ENCODE data around the gene KCNK15. TPM values are rescaled to one million over a fixed set of nuclear protein-coding genes. Genes with fewer than 3 reads are reported as not detected.

KCNK15 gene
- total and polyA plus RNA-seq, 10 of the 15 experiments (the other 5 are each of a cell fraction or from before 2014, with no cell fraction given), result not detected

DNA sequence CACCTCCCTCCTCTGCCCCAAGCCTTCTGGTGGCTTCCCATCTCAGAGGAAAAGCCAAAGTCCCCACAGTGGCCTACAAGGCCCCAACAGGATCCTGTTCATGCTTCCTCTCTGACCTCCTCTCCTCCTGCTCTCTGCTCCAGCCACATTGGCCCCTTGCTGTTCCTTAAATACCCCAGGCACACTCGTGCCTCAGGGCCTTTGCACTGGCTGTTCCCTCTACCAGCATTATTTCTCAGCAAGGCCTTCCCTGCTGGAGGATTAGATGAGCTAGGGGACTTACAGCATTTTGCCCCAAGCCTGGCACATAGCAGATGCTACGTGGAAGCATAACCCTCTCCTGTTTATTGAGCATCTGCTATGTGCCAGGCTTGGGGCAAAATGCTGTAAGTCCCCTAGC, 22.7 kb upstream of the KCNK15 start:
- intact Hi-C loops (cut with micrococcal nuclease; ENCODE audit: unreplicated experiment), result no loop called here
- TF ChIP-seq FOS (IDR thresholded peaks at IDR 0.05; ENCODE audit: borderline replicate concordance, extremely low read depth, insufficient read length), result no peak

DNA sequence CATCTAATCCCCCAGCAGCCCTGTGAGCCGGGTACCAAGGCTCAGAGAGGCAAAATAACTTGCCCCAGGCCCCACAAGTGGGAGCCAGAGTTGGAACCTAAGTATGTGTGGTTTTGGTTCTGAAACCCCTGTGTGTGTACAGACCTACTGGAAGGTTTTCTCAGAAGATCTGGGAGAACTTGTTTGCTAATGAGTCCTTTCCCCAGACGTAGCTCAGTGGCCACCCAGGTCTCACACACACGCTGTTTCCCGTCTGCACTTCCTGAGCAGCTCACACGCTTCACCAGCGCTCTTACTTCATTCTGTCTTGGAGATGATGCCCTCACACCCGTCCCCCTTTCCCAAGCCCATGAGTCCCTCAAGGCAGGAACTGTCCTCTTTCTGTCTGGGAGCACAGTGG, 22.3 kb upstream of the KCNK15 start:
- ChIA-PET CTCF (interaction anchor here (0.9 to 1.7 kb wide), 3 partner anchors 38 to 144 kb away, joined by 3 to 4 read pairs (median 3); no protein-coding TSS in a partner anchor), POLR2A (interaction anchor here (0.5 kb wide), 1 partner anchor 395 kb away, joined by 4 read pairs; no protein-coding TSS in a partner anchor), SMC1A (ENCODE audit: uncharacterized antibody, unreplicated experiment) (interaction anchor here (1.3 kb wide), 1 partner anchor 10 kb away, joined by 3 read pairs; no protein-coding TSS in a partner anchor), RAD21 (ENCODE audit: unreplicated experiment) (no interaction called here)
- DNase-seq (ENCODE audit: low read depth, low spot score) (no peak), FAIRE-seq (no peak), ATAC-seq (no peak)
- Histone ChIP-seq H3K4me2 (ENCODE audit: control insufficient read depth, insufficient read depth) (no peak overlapping the region), H3K4me1 (ENCODE audit: control insufficient read depth, insufficient read depth, low read length) (no peaks in the 10 kb centered on the region), H3K27me3 (replicated peaks in 1 of 2; ENCODE audit: control insufficient read depth in 2 of 2, insufficient read depth in 2 of 2, low read length in 1 of 2) (peaks cover 0 to under 1% of the 10 kb centered on the region in 2 experiments; a peak in 3 of 4 replicates), H2AFZ (ENCODE audit: control insufficient read depth, low read depth, low read length) (no peak overlapping the region), H4K20me1 (ENCODE audit: control insufficient read depth, insufficient read depth) (no peaks in the 10 kb centered on the region), H3K9me3 (replicated peaks; ENCODE audit: control insufficient read depth, insufficient read depth, low read length) (no peaks in the 10 kb centered on the region), H3K27ac (ENCODE audit: control insufficient read depth, insufficient read depth) (no peak overlapping the region), H3K4me3 (no peak overlapping the region), H3K36me3 (ENCODE audit: control insufficient read depth in 2 of 2, insufficient read depth in 2 of 2, low read length in 1 of 2) (no peaks in the 10 kb centered on the region), H3K79me2 (ENCODE audit: control insufficient read depth, insufficient read depth, low read length) (no peaks in the 10 kb centered on the region), H3K9ac (ENCODE audit: control insufficient read depth, insufficient read depth, low read length) (no peak overlapping the region)
- TF ChIP-seq, protein P1, sequence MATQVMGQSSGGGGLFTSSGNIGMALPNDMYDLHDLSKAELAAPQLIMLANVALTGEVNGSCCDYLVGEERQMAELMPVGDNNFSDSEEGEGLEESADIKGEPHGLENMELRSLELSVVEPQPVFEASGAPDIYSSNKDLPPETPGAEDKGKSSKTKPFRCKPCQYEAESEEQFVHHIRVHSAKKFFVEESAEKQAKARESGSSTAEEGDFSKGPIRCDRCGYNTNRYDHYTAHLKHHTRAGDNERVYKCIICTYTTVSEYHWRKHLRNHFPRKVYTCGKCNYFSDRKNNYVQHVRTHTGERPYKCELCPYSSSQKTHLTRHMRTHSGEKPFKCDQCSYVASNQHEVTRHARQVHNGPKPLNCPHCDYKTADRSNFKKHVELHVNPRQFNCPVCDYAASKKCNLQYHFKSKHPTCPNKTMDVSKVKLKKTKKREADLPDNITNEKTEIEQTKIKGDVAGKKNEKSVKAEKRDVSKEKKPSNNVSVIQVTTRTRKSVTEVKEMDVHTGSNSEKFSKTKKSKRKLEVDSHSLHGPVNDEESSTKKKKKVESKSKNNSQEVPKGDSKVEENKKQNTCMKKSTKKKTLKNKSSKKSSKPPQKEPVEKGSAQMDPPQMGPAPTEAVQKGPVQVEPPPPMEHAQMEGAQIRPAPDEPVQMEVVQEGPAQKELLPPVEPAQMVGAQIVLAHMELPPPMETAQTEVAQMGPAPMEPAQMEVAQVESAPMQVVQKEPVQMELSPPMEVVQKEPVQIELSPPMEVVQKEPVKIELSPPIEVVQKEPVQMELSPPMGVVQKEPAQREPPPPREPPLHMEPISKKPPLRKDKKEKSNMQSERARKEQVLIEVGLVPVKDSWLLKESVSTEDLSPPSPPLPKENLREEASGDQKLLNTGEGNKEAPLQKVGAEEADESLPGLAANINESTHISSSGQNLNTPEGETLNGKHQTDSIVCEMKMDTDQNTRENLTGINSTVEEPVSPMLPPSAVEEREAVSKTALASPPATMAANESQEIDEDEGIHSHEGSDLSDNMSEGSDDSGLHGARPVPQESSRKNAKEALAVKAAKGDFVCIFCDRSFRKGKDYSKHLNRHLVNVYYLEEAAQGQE (IDR thresholded peaks at IDR 0.05; ENCODE audit: low read depth, low read length), result no peak
- no peak for TF ChIP-seq ZZZ3 (IDR thresholded peaks at IDR 0.05; ENCODE audit: control insufficient read depth, insufficient read length, low read depth)
- no peak for TF ChIP-seq ZNF24 (IDR thresholded peaks at IDR 0.05)
- WGBS (ENCODE audit: insufficient coverage, insufficient replicate concordance, low lambda C conversion rate, missing lambda C conversion rate), result 12% methylated on average over 7 of the region's 7 CpGs
- in situ Hi-C loops (cut with MboI) (no loop called here), intact Hi-C loops (cut with micrococcal nuclease; ENCODE audit: unreplicated experiment) (no loop called here)
- no TSS peak for BruUV-seq (replicated peaks)

More for the DNA sequence above, 22.7 kb upstream of the KCNK15 start:
- Histone ChIP-seq H4K20me1 (ENCODE audit: control insufficient read depth, insufficient read depth) (no peaks in the 10 kb centered on the region), H3K36me3 (ENCODE audit: control insufficient read depth in 2 of 2, insufficient read depth in 2 of 2, low read length in 1 of 2) (no peaks in the 10 kb centered on the region), H3K79me2 (ENCODE audit: control insufficient read depth, insufficient read depth, low read length) (no peaks in the 10 kb centered on the region), H3K27me3 (replicated peaks in 1 of 2; ENCODE audit: control insufficient read depth in 2 of 2, insufficient read depth in 2 of 2, low read length in 1 of 2) (peaks cover 0 to 1% of the 10 kb centered on the region in 2 experiments; a peak in 3 of 4 replicates), H3K27ac (ENCODE audit: control insufficient read depth, insufficient read depth) (no peak overlapping the region), H3K4me1 (ENCODE audit: control insufficient read depth, insufficient read depth, low read length) (no peaks in the 10 kb centered on the region), H3K9me3 (replicated peaks; ENCODE audit: control insufficient read depth, insufficient read depth, low read length) (no peaks in the 10 kb centered on the region), H2AFZ (ENCODE audit: control insufficient read depth, low read depth, low read length) (no peak overlapping the region), H3K9ac (ENCODE audit: control insufficient read depth, insufficient read depth, low read length) (no peak overlapping the region), H3K4me3 (no peak overlapping the region), H3K4me2 (ENCODE audit: control insufficient read depth, insufficient read depth) (no peak overlapping the region)
- 16% methylated on average over 2 of the region's 2 CpGs for WGBS (ENCODE audit: insufficient coverage, insufficient replicate concordance, low lambda C conversion rate, missing lambda C conversion rate)
- POLR2A ChIA-PET, result interaction anchor here (0.5 kb wide), 1 partner anchor 396 kb away, joined by 4 read pairs; no protein-coding TSS in a partner anchor
- in situ Hi-C loops (cut with MboI), result no loop called here
- CTCF ChIA-PET, result interaction anchor here (0.9 to 1.7 kb wide), 2 partner anchors 40 to 144 kb away, joined by 3 to 4 read pairs; no protein-coding TSS in a partner anchor
- ATAC-seq, result no peak
- no peak for FAIRE-seq
- SMC1A ChIA-PET (ENCODE audit: uncharacterized antibody, unreplicated experiment), result interaction anchor here (1.3 kb wide), 1 partner anchor 10 kb away, joined by 3 read pairs; no protein-coding TSS in a partner anchor
- RAD21 ChIA-PET (ENCODE audit: unreplicated experiment), result no interaction called here
- BruUV-seq (replicated peaks), result no TSS peak
- no peak for DNase-seq (ENCODE audit: low read depth, low spot score)
